HEK293 (cell line): ENCODE measurements around the gene PDLIM7.

ENCODE experiments used
- BCL11B ChIP-seq: fragments of 450-650 bp; formaldehyde crosslinking; IDR thresholded peaks from 2 replicates; pipeline ENCODE4 v1.5.1; 2016; ENCODE audit warnings: low read depth, missing biosample characterization, missing genetic modification characterization
- GLIS1 ChIP-seq: fragments of 450-650 bp; formaldehyde crosslinking; IDR thresholded peaks from 2 replicates; pipeline ENCODE4 v1.5.1; 2016; ENCODE audit warnings: missing biosample characterization, missing genetic modification characterization
- HIC1 ChIP-seq: fragments of 450-650 bp; formaldehyde crosslinking; IDR thresholded peaks from 2 replicates; pipeline ENCODE4 v1.5.1; 2016; ENCODE audit warnings: missing biosample characterization, missing genetic modification characterization
- KLF10 ChIP-seq: fragments of 450-650 bp; IDR thresholded peaks from 2 replicates; pipeline ENCODE4 v1.5.1; 2018; ENCODE audit warnings: missing biosample characterization, mild to moderate bottlenecking, missing genetic modification characterization
- REST ChIP-seq: fragments of 450-650 bp; formaldehyde crosslinking; IDR thresholded peaks from 2 replicates; pipeline ENCODE4 v1.5.1; 2016; ENCODE audit warnings: missing biosample characterization, missing genetic modification characterization
- YY1 ChIP-seq: fragments of 450-650 bp; formaldehyde crosslinking; IDR thresholded peaks from 2 replicates; pipeline ENCODE4 v1.5.1; 2018; ENCODE audit warnings: missing biosample characterization, missing genetic modification characterization
- ZBTB17 ChIP-seq: fragments of 450-650 bp; formaldehyde crosslinking; IDR thresholded peaks from 2 replicates; pipeline ENCODE4 v1.5.1; 2016; ENCODE audit warnings: missing biosample characterization, missing genetic modification characterization
- ZBTB44 ChIP-seq: fragments of 450-650 bp; IDR thresholded peaks from 2 replicates; pipeline ENCODE4 v1.5.1; 2018; ENCODE audit warnings: missing biosample characterization, mild to moderate bottlenecking, missing genetic modification characterization
- ZBTB7A ChIP-seq: fragments of 450-650 bp; formaldehyde crosslinking; IDR thresholded peaks from 2 replicates; pipeline ENCODE4 v1.5.1; 2016; ENCODE audit warnings: low read depth, missing biosample characterization, missing genetic modification characterization
- ZEB2 ChIP-seq: fragments of 450-650 bp; formaldehyde crosslinking; IDR thresholded peaks from 2 replicates; pipeline ENCODE4 v1.5.1; 2016; ENCODE audit warnings: missing biosample characterization, missing genetic modification characterization
- ZFP37 ChIP-seq: fragments of 450-650 bp; formaldehyde crosslinking; IDR thresholded peaks from 2 replicates; pipeline ENCODE4 v1.5.1; 2016; ENCODE audit warnings: missing biosample characterization, missing genetic modification characterization
- ZFP69B ChIP-seq: fragments of 450-650 bp; formaldehyde crosslinking; IDR thresholded peaks from 2 replicates; pipeline ENCODE4 v1.5.1; 2016; ENCODE audit warnings: missing biosample characterization, missing genetic modification characterization
- ZNF133 ChIP-seq: fragments of 450-650 bp; formaldehyde crosslinking; IDR thresholded peaks from 2 replicates; pipeline ENCODE4 v1.5.1; 2016; ENCODE audit warnings: missing biosample characterization, missing genetic modification characterization
- ZNF146 ChIP-seq: fragments of 450-650 bp; formaldehyde crosslinking; IDR thresholded peaks from 2 replicates; pipeline ENCODE4 v1.5.1; 2016; ENCODE audit warnings: missing biosample characterization, missing genetic modification characterization
- ZNF184 ChIP-seq: fragments of 450-650 bp; IDR thresholded peaks from 2 replicates; pipeline ENCODE4 v1.5.1; 2018; ENCODE audit warnings: missing biosample characterization, mild to moderate bottlenecking, missing genetic modification characterization
- ZNF398 ChIP-seq: fragments of 450-650 bp; formaldehyde crosslinking; IDR thresholded peaks from 2 replicates; pipeline ENCODE4 v1.5.1; 2017; ENCODE audit warnings: missing biosample characterization, missing genetic modification characterization
- ZNF449 ChIP-seq: fragments of 450-650 bp; formaldehyde crosslinking; IDR thresholded peaks from 2 replicates; pipeline ENCODE4 v1.5.1; 2017; ENCODE audit warnings: missing biosample characterization, mild to moderate bottlenecking, missing genetic modification characterization, moderate library complexity
- ZNF513 ChIP-seq: fragments of 450-650 bp; IDR thresholded peaks from 2 replicates; pipeline ENCODE4 v1.5.1; 2018; ENCODE audit warnings: missing biosample characterization, missing genetic modification characterization
- ZNF596 ChIP-seq: fragments of 450-650 bp; IDR thresholded peaks from 2 replicates; pipeline ENCODE4 v1.5.0; 2018; ENCODE audit warnings: missing biosample characterization, mild to moderate bottlenecking, missing genetic modification characterization, moderate library complexity
- ZNF658 ChIP-seq: fragments of 450-650 bp; formaldehyde crosslinking; IDR thresholded peaks from 2 replicates; pipeline ENCODE4; 2016; ENCODE audit warnings: missing biosample characterization, missing genetic modification characterization
- ZNF692 ChIP-seq: fragments of 450-650 bp; formaldehyde crosslinking; IDR thresholded peaks from 2 replicates; pipeline ENCODE4 v1.5.1; 2016; ENCODE audit warnings: missing biosample characterization, missing genetic modification characterization
- ZNF776 ChIP-seq: fragments of 450-650 bp; formaldehyde crosslinking; IDR thresholded peaks from 2 replicates; pipeline ENCODE4 v1.5.0; 2017; ENCODE audit warnings: missing biosample characterization, missing genetic modification characterization, borderline replicate concordance
- ZSCAN4 ChIP-seq: fragments of 450-650 bp; formaldehyde crosslinking; IDR thresholded peaks from 2 replicates; pipeline ENCODE4 v1.5.1; 2017; ENCODE audit warnings: missing biosample characterization, missing genetic modification characterization

Gene PDLIM7

GRCh38 chr5:177455036-177455660 is 42.3 kb downstream of the PDLIM7 start (continued):
- TF ChIP-seq KLF10 (tag by site-specific recombination) = peak; percentile 84
- peak; percentile 85 for TF ChIP-seq ZBTB7A (tag by site-specific recombination)
- TF ChIP-seq ZBTB44 (tag by site-specific recombination) = peak; percentile 48; the same call in 1 of the 2 replicates
- TF ChIP-seq BCL11B = no peak
- TF ChIP-seq ZFP69B (tag by site-specific recombination) = peak; percentile 8; the same call in 1 of the 2 replicates
- peak; percentile 66; the same call in 1 of the 2 replicates for TF ChIP-seq HIC1 (tag by site-specific recombination)
- TF ChIP-seq ZSCAN4 (tag by site-specific recombination) = no peak
- TF ChIP-seq ZFP37 (tag by site-specific recombination) = 0 out of 2 replicates have a peak, but pooled peaks have one; percentile 18
- TF ChIP-seq ZNF449 (tag by site-specific recombination) = peak; percentile 69; the same call in 1 of the 2 replicates
- no peak for TF ChIP-seq ZNF513 (tag by site-specific recombination)
- no peak for TF ChIP-seq REST (tag by site-specific recombination)
- TF ChIP-seq ZNF184 = 0 out of 2 replicates have a peak, but pooled peaks have one; percentile 55
- TF ChIP-seq ZEB2 (tag by site-specific recombination) = peak; percentile 98
- peak; percentile 42; the same call in 1 of the 2 replicates for TF ChIP-seq GLIS1
- TF ChIP-seq ZNF133 = no peak
- TF ChIP-seq ZNF658 (tag by site-specific recombination) = no peak
- peak; percentile 25; the same call in 1 of the 2 replicates for TF ChIP-seq YY1
- TF ChIP-seq ZNF398 (tag by site-specific recombination) = peak; percentile 78
- TF ChIP-seq ZBTB17 (tag by site-specific recombination) = peak; percentile 71; the same call in 1 of the 2 replicates
- TF ChIP-seq ZNF146 (tag by site-specific recombination) = no peak
- TF ChIP-seq ZNF596 (tag by site-specific recombination) = peak; percentile 49; the same call in 1 of the 2 replicates
- TF ChIP-seq ZNF692 = peak; percentile 18; the same call in 1 of the 2 replicates
- TF ChIP-seq ZNF776 (tag by site-specific recombination) = no peak
